Measurements from ENCODE around the gene ANO2. TPM values are rescaled to one million over a fixed set of nuclear protein-coding genes. Genes with fewer than 3 reads are reported as not detected.

ANO2 gene
- total RNA-seq, 2 donors from 2014 or later: 6.7 to 18.5 TPM

DNA sequence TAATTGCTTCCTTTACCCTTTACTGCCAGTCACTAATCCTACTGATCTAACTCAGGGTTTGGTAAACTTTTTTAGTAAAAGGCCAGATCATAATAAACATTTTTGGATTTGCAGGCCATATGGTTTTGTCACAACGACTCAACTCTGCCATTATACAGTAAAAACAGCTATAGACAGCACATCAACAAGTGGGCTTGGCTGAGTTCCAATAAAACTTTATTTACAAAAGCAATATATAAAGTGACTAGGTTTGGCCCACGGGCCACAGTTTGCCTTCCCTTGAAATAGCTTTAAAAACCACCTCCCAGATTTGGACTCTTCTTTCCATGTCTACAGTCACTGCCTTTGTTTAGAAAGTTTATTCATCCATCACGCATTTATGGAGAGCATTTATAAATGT, 366.3 kb downstream of the ANO2 start:
- Histone ChIP-seq H3K4me1 (ENCODE audit: control insufficient read depth in 1 of 2, low read depth in 2 of 2) (peaks cover 17 to 18% of the 10 kb centered on the region in 2 donors), H3K27me3 (replicated peaks; ENCODE audit: insufficient read depth) (no peaks in the 10 kb centered on the region), H3K4me3 (no peak overlapping the region), H3K27ac (no peak overlapping the region), H3K9me3 (no peaks in the 10 kb centered on the region), H3K36me3 (no peaks in the 10 kb centered on the region)
- ATAC-seq (ENCODE audit: insufficient number of reproducible peaks, low FRiP score, low read depth): no peak
- TF ChIP-seq, protein P1, sequence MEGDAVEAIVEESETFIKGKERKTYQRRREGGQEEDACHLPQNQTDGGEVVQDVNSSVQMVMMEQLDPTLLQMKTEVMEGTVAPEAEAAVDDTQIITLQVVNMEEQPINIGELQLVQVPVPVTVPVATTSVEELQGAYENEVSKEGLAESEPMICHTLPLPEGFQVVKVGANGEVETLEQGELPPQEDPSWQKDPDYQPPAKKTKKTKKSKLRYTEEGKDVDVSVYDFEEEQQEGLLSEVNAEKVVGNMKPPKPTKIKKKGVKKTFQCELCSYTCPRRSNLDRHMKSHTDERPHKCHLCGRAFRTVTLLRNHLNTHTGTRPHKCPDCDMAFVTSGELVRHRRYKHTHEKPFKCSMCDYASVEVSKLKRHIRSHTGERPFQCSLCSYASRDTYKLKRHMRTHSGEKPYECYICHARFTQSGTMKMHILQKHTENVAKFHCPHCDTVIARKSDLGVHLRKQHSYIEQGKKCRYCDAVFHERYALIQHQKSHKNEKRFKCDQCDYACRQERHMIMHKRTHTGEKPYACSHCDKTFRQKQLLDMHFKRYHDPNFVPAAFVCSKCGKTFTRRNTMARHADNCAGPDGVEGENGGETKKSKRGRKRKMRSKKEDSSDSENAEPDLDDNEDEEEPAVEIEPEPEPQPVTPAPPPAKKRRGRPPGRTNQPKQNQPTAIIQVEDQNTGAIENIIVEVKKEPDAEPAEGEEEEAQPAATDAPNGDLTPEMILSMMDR (IDR thresholded peaks at IDR 0.05): no peak
- DNase-seq (ENCODE audit: low spot score): no peak

DNA sequence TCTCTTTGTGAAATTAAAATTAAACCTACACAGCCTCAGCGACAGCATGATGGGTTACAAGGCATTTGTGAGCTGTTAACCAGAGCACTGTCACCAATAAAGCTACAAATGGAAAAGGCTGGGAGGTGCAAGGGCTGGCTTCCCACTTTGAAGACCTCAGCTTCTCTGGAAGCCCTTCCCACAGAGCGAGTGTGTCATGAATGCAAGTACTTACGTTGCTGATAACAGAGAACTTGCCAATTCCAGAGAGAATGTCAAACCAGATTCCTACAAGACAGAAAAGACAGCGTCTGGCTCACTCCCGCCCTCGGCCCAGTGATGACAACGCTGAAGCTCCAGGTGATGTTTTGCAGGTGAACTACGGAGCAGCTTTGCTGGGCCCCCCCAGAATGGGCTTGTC, 367.3 kb downstream of the ANO2 start:
- H3K27me3 ChIP-seq (replicated peaks; ENCODE audit: insufficient read depth): no peaks in the 10 kb centered on the region
- peaks cover 16 to 17% of the 10 kb centered on the region in 2 donors for H3K4me1 ChIP-seq (ENCODE audit: control insufficient read depth in 1 of 2, low read depth in 2 of 2)
- no peaks in the 10 kb centered on the region for H3K36me3 ChIP-seq
- ATAC-seq (ENCODE audit: insufficient number of reproducible peaks, low FRiP score, low read depth) (no peak), DNase-seq (ENCODE audit: low spot score) (no peak)
- TF ChIP-seq, protein P1 (IDR thresholded peaks at IDR 0.05): no peak
- H3K4me3 ChIP-seq: no peak overlapping the region
- no peak overlapping the region for H3K27ac ChIP-seq
- H3K9me3 ChIP-seq: no peaks in the 10 kb centered on the region

DNA sequence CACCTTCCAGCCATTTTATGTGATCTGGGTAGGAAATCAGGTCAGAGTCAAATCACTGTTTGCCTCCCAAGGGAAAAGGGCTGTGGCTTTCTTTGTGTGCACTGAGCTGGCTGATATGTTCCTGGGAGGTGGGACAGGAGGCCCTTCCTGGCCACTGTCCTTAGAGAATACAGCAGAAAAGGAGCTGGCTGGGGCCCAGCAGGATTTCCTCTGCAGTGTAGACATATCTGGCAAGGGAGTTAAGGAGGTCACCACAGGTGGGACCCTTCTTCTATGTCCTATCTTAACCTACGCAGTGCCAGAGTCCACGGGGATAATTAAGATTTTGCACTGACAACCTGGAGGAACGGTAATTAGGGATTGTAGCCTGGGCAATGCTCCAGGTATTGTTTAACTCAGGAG, 367.8 kb downstream of the ANO2 start:
- no peak for ATAC-seq (ENCODE audit: insufficient number of reproducible peaks, low FRiP score, low read depth)

DNA sequence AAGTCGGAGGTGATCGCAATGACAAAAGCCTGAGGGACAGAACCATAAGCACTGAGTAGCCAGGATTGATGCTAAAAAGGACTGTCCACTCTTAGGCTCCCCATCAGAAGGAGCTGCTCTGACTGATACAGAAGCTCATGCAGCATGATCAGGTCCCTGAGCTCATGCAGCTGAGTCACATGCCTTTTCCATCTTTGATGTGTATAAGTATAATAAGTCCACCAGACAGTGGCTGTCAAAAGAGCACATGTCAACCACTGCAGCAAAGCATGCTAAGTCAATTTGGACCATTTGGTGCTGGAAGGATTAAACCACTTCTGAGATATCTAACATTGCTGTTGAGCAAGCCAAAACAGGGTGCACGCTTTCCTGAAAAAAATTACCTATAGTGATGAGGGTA, 369.1 kb downstream of the ANO2 start:
- Histone ChIP-seq H3K9me3 (no peaks in the 10 kb centered on the region), H3K27me3 (replicated peaks; ENCODE audit: insufficient read depth) (no peaks in the 10 kb centered on the region), H3K4me3 (no peak overlapping the region), H3K4me1 (ENCODE audit: control insufficient read depth in 1 of 2, low read depth in 2 of 2) (peaks cover 5 to 13% of the 10 kb centered on the region in 2 donors), H3K27ac (no peak overlapping the region), H3K36me3 (no peaks in the 10 kb centered on the region)
- TF ChIP-seq, protein P1 (IDR thresholded peaks at IDR 0.05): no peak
- ATAC-seq (ENCODE audit: insufficient number of reproducible peaks, low FRiP score, low read depth) (no peak), DNase-seq (ENCODE audit: low spot score) (no peak)

More for the DNA sequence above, 367.8 kb downstream of the ANO2 start:
- Histone ChIP-seq H3K36me3 (no peaks in the 10 kb centered on the region), H3K4me3 (no peak overlapping the region), H3K4me1 (ENCODE audit: control insufficient read depth in 1 of 2, low read depth in 2 of 2) (peaks cover 13 to 17% of the 10 kb centered on the region in 2 donors), H3K27me3 (replicated peaks; ENCODE audit: insufficient read depth) (no peaks in the 10 kb centered on the region), H3K27ac (no peak overlapping the region), H3K9me3 (no peaks in the 10 kb centered on the region)
- no peak for DNase-seq (ENCODE audit: low spot score)
- TF ChIP-seq, protein P1 (IDR thresholded peaks at IDR 0.05): no peak

DNA sequence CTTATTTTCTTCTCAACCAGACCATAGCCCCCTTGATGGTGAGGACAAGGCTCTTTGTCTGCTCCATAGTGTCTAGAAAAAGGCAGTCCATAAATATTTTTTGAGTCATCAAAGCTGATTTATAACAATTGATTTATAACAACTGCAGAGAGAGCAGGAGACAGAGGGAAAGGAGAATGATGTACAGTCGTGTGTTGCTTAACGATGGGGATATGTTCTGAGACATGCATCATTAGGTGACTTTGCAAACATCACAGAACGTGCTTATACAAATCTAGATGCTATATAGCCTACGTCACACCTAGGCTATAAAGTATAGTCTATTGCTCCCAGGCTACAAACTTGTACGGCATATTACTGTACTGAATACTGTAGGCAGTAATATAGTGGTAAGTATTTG, 369.8 kb downstream of the ANO2 start:
- H3K27ac ChIP-seq: no peak overlapping the region
- no peaks in the 10 kb centered on the region for H3K36me3 ChIP-seq
- H3K27me3 ChIP-seq (replicated peaks; ENCODE audit: insufficient read depth): no peaks in the 10 kb centered on the region
- peaks cover 0 to 9% of the 10 kb centered on the region in 2 donors for H3K4me1 ChIP-seq (ENCODE audit: control insufficient read depth in 1 of 2, low read depth in 2 of 2)
- no peak for DNase-seq (ENCODE audit: low spot score)
- TF ChIP-seq, protein P1 (IDR thresholded peaks at IDR 0.05): no peak
- no peak for ATAC-seq (ENCODE audit: insufficient number of reproducible peaks, low FRiP score, low read depth)
- H3K4me3 ChIP-seq: no peak overlapping the region
- no peaks in the 10 kb centered on the region for H3K9me3 ChIP-seq

All from thoracic aorta (tissue), 2 donors.